Endometrial microvascular endothelial cells (primary cell): Measurements from ENCODE around the gene RBM19. TPM values are rescaled to one million over a fixed set of nuclear protein-coding genes. Genes with fewer than 3 reads are reported as not detected.

Experiments used
- in situ Hi-C: cut with HindIII; loops from 2 replicates; pipeline ENCODE4 v1.10.0; 2017; ENCODE audit warnings: low sequenced_read_pairs, low pct_unique_long_range_greater_than_20kb; ENCODE audit errors: inconsistent ontology term
- total RNA-seq: library from RNA; depleted of rRNA; stranded (reverse); fragments of >200 nt; gene quantifications from one replicate; pipeline ENCODE4 v1.2.3, GENCODE V29; 2015; ENCODE audit errors: inconsistent ontology term

RBM19 gene
- total RNA-seq, 1 donor from 2014 or later: 30.6 TPM

- in situ Hi-C loops: no loop called here
Measured at GRCh38 chr12:113936460-113936859, 29.7 kb downstream of the RBM19 start.

DNA sequence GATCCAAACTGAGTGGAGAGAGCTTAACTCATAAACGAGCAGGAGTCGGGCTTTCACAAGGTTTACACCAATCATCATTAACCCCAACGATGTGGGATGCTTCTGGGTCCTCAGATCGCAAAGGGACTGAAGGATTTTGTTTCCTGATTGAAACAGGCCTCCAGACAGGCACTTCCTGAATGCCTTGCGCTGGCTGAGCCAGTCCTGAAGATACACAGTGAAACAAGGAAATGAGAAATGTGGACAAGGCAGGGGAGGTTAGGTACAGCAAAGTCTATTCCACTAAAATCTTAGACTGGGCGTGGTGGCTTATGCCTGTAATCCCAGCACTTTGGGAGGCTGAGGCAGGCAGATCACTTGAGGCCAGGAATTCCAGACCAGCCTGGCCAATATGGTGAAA, 30.7 kb downstream of the RBM19 start:
- in situ Hi-C loops: no loop called here

- in situ Hi-C loops: no loop called here
Measured at GRCh38 chr12:113934946-113935345, 31.2 kb downstream of the RBM19 start.

- in situ Hi-C loops: no loop called here
Measured at GRCh38 chr12:113934060-113934814, 31.9 kb downstream of the RBM19 start.

DNA sequence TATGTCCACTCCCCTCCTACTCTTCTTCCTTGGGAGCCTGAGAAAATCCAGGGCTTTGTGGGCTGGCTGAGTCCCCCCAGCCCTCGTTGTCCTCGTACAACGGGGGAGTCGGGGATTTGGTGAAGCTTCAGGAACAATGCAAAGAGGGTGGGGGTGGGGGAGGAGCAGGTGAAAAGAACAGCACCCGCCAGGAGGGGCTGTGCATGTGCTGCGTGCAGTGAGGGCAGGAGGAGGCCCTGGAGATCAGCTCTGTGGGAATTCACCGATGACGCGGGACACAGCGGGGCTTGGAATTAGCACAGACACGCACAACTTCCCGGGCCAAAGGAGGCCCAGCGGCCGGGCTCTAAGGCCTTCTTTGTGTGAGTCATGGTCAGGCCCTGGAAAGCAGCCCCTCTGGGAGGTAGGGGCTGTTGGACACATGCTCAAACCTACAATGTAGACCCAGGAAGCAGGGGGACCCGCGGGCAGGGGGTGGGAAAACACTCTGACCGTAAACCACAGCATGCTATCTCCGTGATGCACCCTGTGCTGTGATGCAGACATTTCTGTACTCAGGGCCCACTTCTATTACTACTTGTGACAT, 32.8 kb downstream of the RBM19 start:
- in situ Hi-C loops: no loop called here

GRCh38 chr12:113932381-113933196, 33.5 kb downstream of the RBM19 start:
- in situ Hi-C loops: no loop called here

GRCh38 chr12:113931517-113931916, 34.6 kb downstream of the RBM19 start:
- in situ Hi-C loops: no loop called here

DNA sequence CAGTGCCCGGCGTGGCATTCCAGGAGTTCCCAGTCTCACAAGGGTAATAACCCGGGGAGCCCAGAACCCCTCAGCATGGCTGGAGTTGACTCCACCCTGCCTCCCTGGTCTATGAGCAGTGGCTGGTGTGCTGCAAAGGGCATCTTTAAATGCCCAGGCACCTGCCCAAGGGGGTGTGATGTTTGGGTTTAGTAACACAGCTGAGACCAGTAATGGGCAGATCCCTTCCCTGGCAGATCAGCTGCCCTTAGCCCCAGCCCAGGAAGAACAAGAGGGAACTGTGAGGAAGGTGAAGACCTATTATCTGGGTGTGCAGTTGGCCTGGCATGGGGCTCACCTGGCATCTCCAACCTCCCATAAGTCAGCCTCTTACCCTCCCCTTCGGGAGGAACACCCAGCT, 35.9 kb downstream of the RBM19 start:
- in situ Hi-C loops: no loop called here

DNA sequence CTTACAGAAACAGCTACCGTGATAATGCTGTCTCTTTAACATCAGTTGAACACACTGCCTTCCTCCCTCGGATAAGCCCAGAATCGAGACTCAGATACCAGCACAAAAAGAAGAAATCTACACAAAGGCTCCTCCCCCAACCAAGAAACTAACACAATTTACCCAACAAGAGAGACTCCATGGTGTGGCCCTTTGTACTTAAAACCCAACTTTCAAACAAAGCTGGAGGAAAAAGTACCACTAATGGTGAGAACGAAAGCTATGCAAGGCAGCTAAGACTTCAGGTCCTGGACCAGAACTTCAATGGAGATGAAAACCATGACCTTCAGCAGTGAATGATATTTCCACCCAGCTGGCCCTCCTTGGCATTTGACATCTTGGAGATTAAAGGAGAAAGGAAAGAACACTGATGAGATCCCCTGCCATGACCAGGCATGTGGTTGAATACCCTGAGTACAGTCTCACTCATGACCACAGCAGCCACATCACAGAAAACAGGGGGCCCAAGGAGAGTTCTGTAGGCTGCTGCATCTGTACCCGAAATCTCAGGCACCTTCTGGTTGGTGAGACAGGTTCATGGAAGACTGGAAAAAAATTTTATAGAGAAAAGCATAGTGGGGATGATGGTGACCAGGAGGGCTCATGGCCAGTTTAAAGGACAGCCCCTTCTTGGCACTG, 36.7 kb downstream of the RBM19 start:
- in situ Hi-C loops: no loop called here

DNA sequence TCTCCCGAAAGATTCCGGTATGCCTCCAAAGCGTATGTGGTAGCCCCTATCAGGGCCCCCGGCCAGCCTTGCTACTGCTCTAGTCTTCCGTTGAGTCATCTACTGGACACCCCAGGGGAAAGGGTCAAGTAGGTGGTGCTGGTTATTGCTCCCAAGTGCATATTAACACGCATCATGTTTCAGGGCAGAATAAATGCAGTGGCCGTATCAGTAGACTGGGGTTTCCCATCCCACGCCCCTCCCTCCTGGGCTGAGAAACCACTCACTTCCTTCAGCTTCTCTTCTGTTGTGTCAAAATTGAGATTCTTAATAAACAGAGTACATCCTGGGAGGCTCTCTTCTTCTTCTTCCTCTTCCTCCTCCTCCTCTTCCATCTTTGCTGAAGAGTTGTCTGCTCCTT, 39.3 kb downstream of the RBM19 start:
- in situ Hi-C loops: no loop called here

GRCh38 chr12:113924341-113924740, 41.8 kb downstream of the RBM19 start:
- in situ Hi-C loops: no loop called here

DNA sequence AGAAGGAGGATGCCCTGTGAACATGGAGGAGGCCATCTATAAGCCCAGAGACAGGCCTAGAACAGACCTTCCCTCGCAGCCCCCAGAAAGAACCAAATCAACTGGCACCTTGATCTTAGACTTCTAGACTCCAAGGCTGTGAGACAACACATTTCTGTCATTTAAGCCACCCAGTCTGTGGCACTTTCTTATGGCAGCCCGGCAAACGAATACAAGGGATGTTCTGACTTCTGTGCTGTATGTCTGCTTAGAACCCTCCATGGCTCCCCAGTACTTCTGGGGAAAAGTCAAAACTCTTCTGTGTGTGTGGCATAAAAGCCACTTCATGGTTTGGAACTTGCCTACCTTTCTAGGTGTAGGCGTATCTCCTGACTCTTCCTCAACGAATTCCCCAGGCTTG, 42.9 kb downstream of the RBM19 start:
- in situ Hi-C loops: no loop called here

DNA sequence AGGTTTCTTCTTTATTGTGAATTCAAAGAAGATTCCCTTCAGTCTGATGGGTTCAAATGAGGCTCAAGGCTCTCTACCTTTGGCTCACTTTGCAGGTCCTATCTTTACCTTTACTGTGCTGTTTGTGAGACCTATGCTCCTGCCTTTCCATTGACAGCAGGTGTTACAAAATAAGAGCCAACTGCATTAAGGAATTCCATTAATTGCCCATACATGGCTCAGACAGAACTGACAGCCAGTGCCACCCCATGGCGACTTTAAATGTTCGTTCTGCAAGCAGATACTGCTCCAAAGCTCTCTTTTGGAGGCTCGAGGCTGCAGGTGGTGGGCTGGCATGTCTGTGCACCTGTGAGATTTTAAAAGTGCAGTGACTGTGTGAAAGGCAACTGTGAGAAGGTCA, 44.7 kb downstream of the RBM19 start:
- in situ Hi-C loops: no loop called here

DNA sequence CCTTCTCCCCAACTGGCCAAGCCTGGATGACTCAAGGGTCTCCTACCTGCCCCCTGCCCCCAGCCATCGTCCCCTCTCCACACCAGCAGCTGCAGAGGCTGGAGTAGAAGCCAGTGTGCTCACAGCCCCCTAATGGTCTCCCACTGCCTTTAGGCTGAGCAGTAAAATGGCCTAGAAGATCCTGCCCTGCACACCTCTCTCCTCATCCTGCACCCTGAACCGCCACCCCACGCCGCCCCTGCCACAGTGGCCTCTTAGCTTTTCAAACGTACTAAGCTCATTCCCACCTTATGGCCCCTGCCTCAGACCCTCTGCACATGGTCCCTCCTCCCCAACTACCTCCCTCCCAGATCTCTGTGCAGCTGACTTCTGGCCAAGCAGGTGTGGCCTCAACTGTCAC, 46.3 kb downstream of the RBM19 start:
- in situ Hi-C loops: no loop called here

- in situ Hi-C loops: no loop called here
Measured at GRCh38 chr12:113918306-113918705, 47.8 kb downstream of the RBM19 start.

GRCh38 chr12:113917393-113917792, 48.7 kb downstream of the RBM19 start:
- in situ Hi-C loops: no loop called here

DNA sequence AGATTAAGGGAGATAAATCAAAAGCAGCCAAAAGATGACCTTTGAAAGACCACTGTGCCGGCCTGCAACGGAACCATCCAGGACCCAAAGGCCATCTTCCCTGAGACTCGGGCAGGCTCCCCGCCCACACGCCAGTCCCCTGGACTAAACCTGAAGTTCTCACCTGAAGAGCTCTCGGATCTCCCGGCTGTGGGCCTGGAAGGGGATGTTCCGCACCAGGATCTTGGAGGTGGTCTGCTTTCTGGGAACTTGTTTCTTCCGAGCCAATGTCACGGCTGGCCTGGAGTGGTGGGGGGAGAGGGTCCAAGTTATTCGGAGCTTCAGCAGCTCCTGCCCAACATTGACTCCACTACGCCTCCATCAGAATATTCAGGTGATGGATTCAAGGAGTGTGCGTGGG, 51.3 kb downstream of the RBM19 start:
- in situ Hi-C loops: no loop called here

- in situ Hi-C loops: no loop called here
Measured at GRCh38 chr12:113914176-113914575, 51.9 kb downstream of the RBM19 start.

DNA sequence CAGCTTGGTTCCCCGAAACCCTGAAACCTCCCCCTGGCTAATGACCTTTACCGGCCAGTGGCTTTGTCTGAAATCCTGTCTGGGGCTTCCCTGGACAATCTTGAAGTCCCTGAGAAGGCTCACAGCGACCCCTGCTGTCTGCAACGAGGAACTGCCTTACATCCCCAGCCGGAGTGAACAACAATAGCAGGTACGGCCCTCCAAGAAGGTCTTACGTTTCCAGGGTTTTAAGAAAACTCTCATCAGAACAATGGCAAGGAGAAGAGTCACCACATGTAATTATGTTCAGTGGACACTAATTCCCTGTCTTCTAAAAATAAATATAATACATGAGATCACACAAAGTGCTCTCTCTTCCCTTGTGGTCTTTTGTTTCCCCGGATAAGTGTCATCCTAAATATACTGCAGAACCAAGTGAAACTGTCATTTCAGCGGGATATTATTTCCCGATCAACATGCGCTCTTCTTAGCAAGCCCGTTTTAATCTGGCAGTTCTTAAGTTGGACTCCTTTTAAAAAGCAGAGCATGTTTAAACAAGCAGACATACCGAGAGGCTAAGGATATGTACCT, 53.3 kb downstream of the RBM19 start:
- in situ Hi-C loops: no loop called here
